Ishikawa (cell line): Measurements from ENCODE around the gene PHETA1.

ENCODE experiments used
- CEBPB ChIP-seq: IDR thresholded peaks from 2 replicates; pipeline ENCODE4 v1.6.1; 2012
- CREB1 ChIP-seq: IDR thresholded peaks from 2 replicates; pipeline ENCODE4 v1.6.1; 2012; ENCODE audit warnings: low read depth
- EGR1 ChIP-seq: IDR thresholded peaks from 2 replicates; pipeline ENCODE4 v1.6.1; 2012
- EP300 ChIP-seq: IDR thresholded peaks from 2 replicates; pipeline ENCODE4 v1.6.1; 2012; ENCODE audit warnings: borderline replicate concordance
- FOXM1 ChIP-seq: IDR thresholded peaks from 2 replicates; pipeline ENCODE4 v1.6.1; 2012; ENCODE audit warnings: low read depth, borderline replicate concordance
- MAX ChIP-seq: IDR thresholded peaks from 2 replicates; pipeline ENCODE4 v1.6.1; 2012
- NFIC ChIP-seq: IDR thresholded peaks from 2 replicates; pipeline ENCODE4 v1.6.1; 2012
- RAD21 ChIP-seq: IDR thresholded peaks from 2 replicates; pipeline ENCODE4 v1.6.1; 2012; ENCODE audit warnings: low read depth
- REST ChIP-seq: IDR thresholded peaks from 2 replicates; pipeline ENCODE4 v1.6.1; 2012; ENCODE audit warnings: low read depth, mild to moderate bottlenecking
- TAF1 ChIP-seq: IDR thresholded peaks from 2 replicates; pipeline ENCODE4 v1.6.1; 2012; ENCODE audit warnings: low read depth, mild to moderate bottlenecking
- TCF12 ChIP-seq: IDR thresholded peaks from 2 replicates; pipeline ENCODE4 v1.6.1; 2012; ENCODE audit warnings: low read depth
- TEAD4 ChIP-seq: IDR thresholded peaks from 2 replicates; pipeline ENCODE4 v1.6.1; 2012
- USF1 ChIP-seq: IDR thresholded peaks from 2 replicates; pipeline ENCODE4 v1.6.1; 2012
- YY1 ChIP-seq: IDR thresholded peaks from 2 replicates; pipeline ENCODE4 v1.6.1; 2012; ENCODE audit warnings: low read depth
- ZBTB7A ChIP-seq: IDR thresholded peaks from 2 replicates; pipeline ENCODE4 v1.6.1; 2012; ENCODE audit warnings: low read depth

Gene PHETA1

DNA sequence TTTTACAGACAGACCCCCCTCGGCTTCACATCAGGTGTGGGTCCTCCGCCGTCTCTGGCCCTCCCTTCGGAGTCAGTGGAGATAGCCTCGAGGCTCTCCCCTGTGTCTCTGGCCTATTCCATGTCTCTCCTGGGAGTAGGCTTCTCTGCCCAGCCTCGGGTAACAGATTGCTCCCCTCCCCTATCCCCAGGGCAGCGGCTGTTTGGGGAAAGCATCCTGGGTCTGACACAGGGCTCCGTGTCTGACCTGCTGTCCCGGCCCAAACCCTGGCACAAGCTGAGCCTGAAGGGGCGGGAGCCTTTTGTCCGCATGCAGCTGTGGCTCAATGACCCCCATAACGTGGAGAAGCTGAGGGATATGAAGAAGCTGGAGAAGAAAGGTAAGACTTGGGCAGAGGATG lies 30.8 kb downstream of the PHETA1 start:
- TF ChIP-seq NFIC (no peak), YY1 (no peak), TAF1 (no peak), CEBPB (no peak), EP300 (no peak), FOXM1 (no peak), TCF12 (no peak), REST (no peak)

- no peak for TF ChIP-seq CEBPB
- no peak for TF ChIP-seq CREB1
- no peak for TF ChIP-seq FOXM1
- no peak for TF ChIP-seq TAF1
- TF ChIP-seq USF1, result no peak
- TF ChIP-seq TCF12, result no peak
These were observed 31.5 kb downstream of the PHETA1 start for GRCh38 chr12:111337371-111337770.

DNA sequence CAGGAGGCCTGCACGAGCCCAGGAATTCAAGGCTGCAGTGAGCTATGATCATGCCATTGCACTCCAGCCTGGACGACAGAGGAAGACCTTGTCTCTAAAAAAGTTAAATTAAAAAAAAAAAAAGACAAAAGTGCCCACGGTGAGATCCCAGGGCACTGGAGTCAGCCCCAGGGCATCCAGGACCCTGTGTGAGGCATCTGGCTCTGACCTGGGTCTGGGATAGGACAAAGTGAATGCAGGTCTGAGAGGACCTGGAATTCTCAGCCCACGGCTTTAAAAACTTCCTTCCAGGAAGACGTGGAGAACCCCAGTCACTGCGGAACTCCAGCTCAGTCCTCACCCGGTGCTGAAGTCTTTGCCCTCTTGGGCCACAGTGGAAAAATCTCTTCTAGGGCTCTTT lies 33.1 kb downstream of the PHETA1 start:
- TF ChIP-seq EGR1 (no peak), MAX (no peak), FOXM1 (no peak), TEAD4 (no peak), EP300 (no peak), NFIC (no peak), CREB1 (no peak)

DNA sequence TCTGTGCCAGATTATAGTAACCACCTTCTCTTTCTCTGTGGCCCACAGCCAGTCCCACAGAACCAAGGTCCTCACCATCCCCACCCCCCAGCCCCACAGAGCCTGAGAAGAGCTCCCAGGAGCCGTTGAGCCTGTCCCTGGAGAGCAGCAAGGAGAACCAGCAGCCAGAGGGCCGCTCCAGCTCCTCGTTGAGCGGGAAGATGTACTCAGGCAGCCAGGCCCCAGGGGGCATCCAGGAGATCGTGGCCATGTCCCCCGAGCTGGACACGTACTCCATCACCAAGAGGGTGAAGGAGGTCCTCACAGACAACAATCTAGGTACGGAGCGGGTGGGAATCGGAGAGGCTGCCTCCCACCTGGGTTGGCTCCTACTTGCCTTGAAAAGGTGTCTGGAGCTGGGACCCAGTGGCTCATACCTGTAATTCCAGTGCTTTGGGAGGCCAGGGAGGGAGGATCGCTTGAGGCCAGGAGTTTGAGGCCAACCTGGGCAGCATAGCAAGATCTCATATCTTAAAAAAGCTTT lies 34.4 kb downstream of the PHETA1 start:
- TF ChIP-seq RAD21 (no peak), TCF12 (no peak), MAX (no peak), CREB1 (no peak), YY1 (no peak)

- TF ChIP-seq NFIC, result no peak
- no peak for TF ChIP-seq MAX
- peak; percentile 72 for TF ChIP-seq RAD21
These were observed 37.8 kb downstream of the PHETA1 start for GRCh38 chr12:111330800-111331752.

GRCh38 chr12:111328138-111328537 lies 40.8 kb downstream of the PHETA1 start:
- TF ChIP-seq EGR1 (no peak), EP300 (no peak), TAF1 (no peak), REST (no peak), MAX (no peak)

GRCh38 chr12:111327474-111327873 lies 41.4 kb downstream of the PHETA1 start:
- TF ChIP-seq MAX (no peak), RAD21 (no peak), NFIC (no peak), REST (no peak), ZBTB7A (no peak), TCF12 (no peak)
